GM21515 (cell line): ENCODE data around the gene TMEM190.

ENCODE experiments used
- ATAC-seq: cut with Tn5 transposase; IDR thresholded peaks from one replicate; pipeline ENCODE4 v1.9.1; 2021; ENCODE audit not compliant: unreplicated experiment

The TMEM190 gene

GRCh38 chr19:55350620-55351315, 25.9 kb upstream of the TMEM190 start:
- no peak for ATAC-seq

GRCh38 chr19:55352040-55352439, 24.6 kb upstream of the TMEM190 start:
- no peak for ATAC-seq

- no peak for ATAC-seq
Measured at GRCh38 chr19:55352549-55353145, 24.0 kb upstream of the TMEM190 start.

GRCh38 chr19:55353356-55353802, 23.2 kb upstream of the TMEM190 start:
- no peak for ATAC-seq

GRCh38 chr19:55353803-55354697, 22.6 kb upstream of the TMEM190 start:
- no peak for ATAC-seq

- ATAC-seq, result no peak
Measured at GRCh38 chr19:55354698-55355212, 21.9 kb upstream of the TMEM190 start, which contains the start of gene COX6B2. COX6B2 (minus strand) TSS chr19:55354719; CDS start chr19:55354521, 198 bp downstream.

GRCh38 chr19:55355213-55355821, 21.3 kb upstream of the TMEM190 start:
- ATAC-seq, result no peak

- ATAC-seq, result no peak
Measured at GRCh38 chr19:55358493-55358892, 18.1 kb upstream of the TMEM190 start.

GRCh38 chr19:55358943-55359908, 17.4 kb upstream of the TMEM190 start:
- ATAC-seq, result no peak

GRCh38 chr19:55360902-55361301, 15.7 kb upstream of the TMEM190 start:
- no peak for ATAC-seq

GRCh38 chr19:55362174-55362989, 14.2 kb upstream of the TMEM190 start:
- no peak for ATAC-seq

GRCh38 chr19:55362990-55363716, 13.5 kb upstream of the TMEM190 start, which contains the start of gene GARIN5B:
GARIN5B (minus strand) TSS chr19:55363260; CDS start chr19:55363066, 194 bp downstream.
- ATAC-seq, result no peak

GRCh38 chr19:55365245-55365644, 11.4 kb upstream of the TMEM190 start:
- no peak for ATAC-seq

- no peak for ATAC-seq
Measured at GRCh38 chr19:55365964-55366363, 10.7 kb upstream of the TMEM190 start.

GRCh38 chr19:55366790-55367189, 9.8 kb upstream of the TMEM190 start:
- no peak for ATAC-seq

GRCh38 chr19:55368106-55368505, 8.5 kb upstream of the TMEM190 start:
- no peak for ATAC-seq

- no peak for ATAC-seq
Measured at GRCh38 chr19:55368701-55369563, 7.7 kb upstream of the TMEM190 start.
